Measurements from ENCODE around the gene ELF4. TPM values are rescaled to one million over a fixed set of nuclear protein-coding genes. Genes with fewer than 3 reads are reported as not detected.

Gene ELF4
- total and polyA plus RNA-seq, 10 of the 15 experiments (the other 5 are each of a cell fraction or from before 2014, with no cell fraction given) = 4.0 to 36.7 (median 22.6) TPM

GRCh38 chrX:130083107-130083490 lies 27.2 kb downstream of the ELF4 start (continued):
- no peak for TF ChIP-seq ZNF592 (IDR thresholded peaks at IDR 0.05)
- no peak for TF ChIP-seq IRF5 (IDR thresholded peaks at IDR 0.05; ENCODE audit: borderline replicate concordance)
- TF ChIP-seq BCLAF1 (IDR thresholded peaks at IDR 0.05) = no peak

All from GM12878 (cell line).